Activated CD4-positive, alpha-beta T cell treated with anti-CD3 and anti-CD28 coated beads for 24 hours (primary cell): Measurements from ENCODE around the gene RNF180.

Experiments used
- DNase-seq, 2 donors: peaks; one replicate each; pipeline ENCODE4 v3.0.0-alpha.2; 2020; ENCODE audit warnings: low read depth in 2 of 2

Gene RNF180

GRCh38 chr5:64165500-64166200, at the start of gene RNF180:
Gene RNF180, plus strand, starts transcription at chr5:64165843. Its CDS starts 34,965 bp downstream, at chr5:64200808.
- no peak for DNase-seq

- no peak for DNase-seq
Measured at GRCh38 chr5:64125521-64125920, 40.1 kb upstream of the RNF180 start.

- DNase-seq = no peak
Measured at GRCh38 chr5:64126202-64126741, 39.4 kb upstream of the RNF180 start.

GRCh38 chr5:64140018-64140417, 25.6 kb upstream of the RNF180 start:
- DNase-seq = no peak

- no peak for DNase-seq
Measured at GRCh38 chr5:64144425-64145215, 21.0 kb upstream of the RNF180 start.

- no peak for DNase-seq
Measured at GRCh38 chr5:64145216-64145895, 20.3 kb upstream of the RNF180 start.

GRCh38 chr5:64147379-64147778, 18.3 kb upstream of the RNF180 start:
- DNase-seq = no peak

GRCh38 chr5:64147849-64148441, 17.7 kb upstream of the RNF180 start:
- DNase-seq = no peak

- DNase-seq = no peak
Measured at GRCh38 chr5:64149268-64149667, 16.4 kb upstream of the RNF180 start.

- no peak for DNase-seq
Measured at GRCh38 chr5:64149857-64150521, 15.7 kb upstream of the RNF180 start.

- DNase-seq = no peak
Measured at GRCh38 chr5:64156261-64156660, 9.4 kb upstream of the RNF180 start.

GRCh38 chr5:64158827-64159226, 6.8 kb upstream of the RNF180 start:
- no peak for DNase-seq

- DNase-seq = no peak
Measured at GRCh38 chr5:64160201-64160600, 5.4 kb upstream of the RNF180 start.

GRCh38 chr5:64161420-64161819, 4.2 kb upstream of the RNF180 start:
- no peak for DNase-seq

- DNase-seq = no peak
Measured at GRCh38 chr5:64163135-64163534, 2.5 kb upstream of the RNF180 start.

- no peak for DNase-seq
Measured at GRCh38 chr5:64163746-64164145, 1.9 kb upstream of the RNF180 start.

GRCh38 chr5:64164166-64164565, 1.5 kb upstream of the RNF180 start:
- DNase-seq = no peak

GRCh38 chr5:64165160-64165499, 513 bp upstream of the RNF180 start:
- no peak for DNase-seq

GRCh38 chr5:64166201-64166959, 737 bp downstream of the RNF180 start:
- no peak for DNase-seq

- no peak for DNase-seq
Measured at GRCh38 chr5:64176301-64176700, 10.7 kb downstream of the RNF180 start.
